ENCODE measurements around the gene SATB2.

SATB2 gene

GRCh38 chr2:199317646-199318045 is 140.1 kb downstream of the SATB2 start:
- no peak for DNase-seq

GRCh38 chr2:199316851-199317250 is 140.9 kb downstream of the SATB2 start:
- no peak for DNase-seq

- no peak for DNase-seq
Observed at GRCh38 chr2:199315299-199316179, 142.2 kb downstream of the SATB2 start.

GRCh38 chr2:199312931-199313330 is 144.8 kb downstream of the SATB2 start:
- no peak for DNase-seq

GRCh38 chr2:199310771-199311585 is 146.8 kb downstream of the SATB2 start:
- DNase-seq, result no peak

GRCh38 chr2:199309973-199310372 is 147.8 kb downstream of the SATB2 start:
- DNase-seq, result no peak

DNA sequence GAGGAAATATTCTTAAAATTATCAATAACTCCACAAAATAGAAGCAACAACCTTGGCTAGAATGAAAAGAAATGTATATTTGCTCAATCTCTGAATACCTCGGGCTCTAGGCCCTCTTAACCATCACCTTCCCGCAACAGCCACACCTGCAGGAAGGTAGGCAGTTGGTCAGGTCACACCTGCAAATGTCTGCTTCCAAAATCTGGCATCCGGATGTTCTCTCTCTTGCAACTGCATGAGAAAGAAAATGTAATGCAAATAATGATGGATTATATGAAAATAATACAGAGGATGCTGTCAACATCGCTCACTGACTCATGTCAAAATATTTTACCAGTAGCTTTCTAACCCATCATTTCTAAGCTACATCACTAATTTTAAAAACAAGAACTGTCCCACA is 148.3 kb downstream of the SATB2 start:
- DNase-seq, result no peak

- DNase-seq, result no peak
Observed at GRCh38 chr2:199308567-199308966, 149.2 kb downstream of the SATB2 start.

GRCh38 chr2:199307461-199307860 is 150.3 kb downstream of the SATB2 start:
- DNase-seq, result no peak

DNA sequence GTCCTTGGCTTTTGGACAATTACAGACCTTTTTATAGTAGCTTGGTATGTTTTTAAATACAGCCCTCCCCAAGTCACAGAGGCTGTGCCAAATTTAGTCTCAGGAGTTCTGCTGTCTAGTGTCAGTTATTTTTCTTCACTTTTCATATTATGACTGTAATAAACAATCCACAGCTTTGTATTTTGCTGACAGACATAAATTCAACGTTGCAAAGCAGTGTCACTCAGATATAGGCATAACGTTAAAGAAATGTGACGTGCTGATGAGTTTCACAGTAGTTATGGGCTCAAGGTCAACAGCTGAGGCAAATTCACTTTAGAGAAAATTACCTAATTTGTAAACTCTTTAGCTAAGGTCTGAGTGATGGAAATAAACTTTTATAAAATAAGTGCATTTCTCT is 151.6 kb downstream of the SATB2 start:
- DNase-seq, result no peak

- DNase-seq, result no peak
Observed at GRCh38 chr2:199303728-199304177, 154.0 kb downstream of the SATB2 start.

DNA sequence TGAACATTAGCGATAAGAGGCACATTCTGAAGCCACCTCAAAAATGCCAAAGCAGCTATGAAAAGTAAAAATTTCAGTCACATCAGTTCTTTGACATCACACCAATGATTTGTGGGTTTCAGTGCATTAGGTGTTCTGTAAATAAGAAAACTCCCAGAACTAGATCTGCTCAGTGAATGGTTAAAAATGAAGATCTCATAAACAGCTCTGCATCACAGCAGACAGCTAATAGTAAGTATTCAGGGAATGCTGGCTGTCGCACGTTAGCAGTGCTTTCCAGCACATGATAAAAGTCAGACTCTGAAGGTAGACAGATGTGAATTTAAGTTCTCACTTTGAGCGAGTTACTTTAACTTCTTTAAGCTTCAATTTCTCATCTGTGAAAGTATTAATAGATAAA is 154.9 kb downstream of the SATB2 start:
- DNase-seq, result no peak

DNA sequence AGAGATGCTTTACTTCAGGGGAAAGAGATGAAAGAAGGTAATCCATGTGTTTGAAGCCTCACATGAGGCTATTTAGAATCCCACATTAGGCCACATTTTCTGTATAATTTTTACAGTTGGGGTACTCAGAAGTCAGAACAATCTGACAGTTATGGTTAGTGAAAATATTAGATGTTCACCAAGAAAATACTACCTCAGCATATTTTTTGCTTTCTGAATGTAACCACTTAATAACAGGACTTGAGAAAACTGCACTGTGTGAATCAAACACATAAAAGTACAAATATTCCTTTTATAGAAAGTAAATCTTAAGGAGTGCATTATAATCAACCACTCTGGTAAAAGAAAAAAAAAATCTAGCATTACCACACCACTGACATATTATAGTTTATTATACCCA is 169.3 kb downstream of the SATB2 start:
- no peak for DNase-seq

DNA sequence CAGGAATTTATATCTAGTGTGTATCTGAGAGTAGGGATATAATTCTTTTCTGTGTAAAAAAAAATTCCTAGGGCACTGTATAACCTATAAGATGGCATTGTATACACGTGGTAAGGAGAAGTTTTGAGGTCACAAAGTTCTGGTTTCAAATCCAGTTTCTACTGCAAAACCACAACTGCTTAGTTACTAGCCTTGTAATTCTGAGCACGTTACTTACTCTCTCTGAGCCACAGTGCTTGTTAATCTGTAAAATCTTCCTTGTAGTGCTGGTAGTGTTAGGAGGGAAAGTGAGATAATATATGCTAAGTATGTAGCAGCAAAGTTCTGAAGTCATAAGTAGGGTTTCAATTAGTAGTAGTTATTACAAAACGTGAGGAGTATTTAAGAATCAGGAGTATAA is 175.4 kb downstream of the SATB2 start:
- DNase-seq, result no peak

- DNase-seq, result no peak
Observed at GRCh38 chr2:199279146-199279545, 178.6 kb downstream of the SATB2 start.

DNA sequence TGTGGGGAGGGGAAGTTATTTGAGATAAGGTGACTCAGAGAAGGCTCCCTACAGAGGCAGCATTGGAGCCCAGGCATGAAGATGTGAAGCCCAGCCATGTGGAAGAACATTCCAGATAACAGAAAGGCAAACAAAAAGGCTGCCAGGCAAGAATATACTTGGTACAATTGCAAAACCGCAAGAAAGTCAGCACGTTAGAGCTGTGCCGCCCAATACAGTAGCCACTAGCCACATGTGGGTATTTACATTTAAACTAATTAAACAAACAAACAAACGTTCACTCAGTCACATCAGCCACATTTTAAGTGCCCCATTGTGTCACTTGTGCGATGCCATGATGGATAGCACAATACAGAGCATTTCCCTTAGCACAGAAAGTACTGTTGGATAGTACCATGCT is 179.6 kb downstream of the SATB2 start:
- DNase-seq, result no peak

DNA sequence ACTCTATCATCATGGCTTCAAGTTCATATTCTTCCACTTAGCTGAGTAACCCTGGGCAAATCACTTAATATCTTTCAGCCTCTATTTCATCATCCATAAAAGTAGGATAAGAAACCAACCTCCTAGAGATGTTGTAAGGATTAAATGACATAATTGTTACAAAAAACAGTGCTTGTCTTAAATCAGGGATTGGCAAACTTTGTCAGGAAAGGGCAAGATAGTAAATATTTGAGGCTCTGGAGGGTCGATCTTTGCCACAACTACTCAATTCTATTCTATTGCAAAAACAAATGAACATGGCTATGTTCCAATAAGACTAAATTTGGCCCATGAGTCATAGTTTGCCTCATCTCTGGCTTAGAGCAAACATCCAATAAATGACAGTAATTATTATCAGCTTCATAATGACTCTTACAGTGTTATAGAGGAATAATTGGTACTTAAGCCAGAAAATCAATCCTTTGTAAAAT is 184.7 kb downstream of the SATB2 start:
- DNase-seq, result no peak

- no peak for DNase-seq
Observed at GRCh38 chr2:199261936-199262335, 195.8 kb downstream of the SATB2 start.

GRCh38 chr2:199261239-199261638 is 196.5 kb downstream of the SATB2 start:
- no peak for DNase-seq

DNA sequence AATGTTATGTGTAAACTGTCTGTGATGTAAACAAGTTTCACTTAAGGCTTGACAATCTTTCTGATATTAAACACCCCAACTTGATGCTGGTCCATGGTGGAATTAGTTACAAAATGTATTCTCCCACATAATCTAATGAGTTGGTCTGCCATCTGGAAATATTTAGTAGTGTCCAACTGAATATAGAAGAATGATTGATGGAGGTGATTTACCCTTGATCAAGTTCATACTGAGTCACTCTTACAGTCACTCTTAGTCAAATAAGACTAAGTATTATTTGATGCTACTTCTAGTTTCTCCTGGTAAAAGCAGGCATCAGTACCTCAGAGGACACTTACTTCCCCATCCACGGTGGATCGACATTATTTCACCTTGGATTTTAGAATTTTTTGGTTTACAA is 198.1 kb downstream of the SATB2 start:
- DNase-seq, result no peak

DNA sequence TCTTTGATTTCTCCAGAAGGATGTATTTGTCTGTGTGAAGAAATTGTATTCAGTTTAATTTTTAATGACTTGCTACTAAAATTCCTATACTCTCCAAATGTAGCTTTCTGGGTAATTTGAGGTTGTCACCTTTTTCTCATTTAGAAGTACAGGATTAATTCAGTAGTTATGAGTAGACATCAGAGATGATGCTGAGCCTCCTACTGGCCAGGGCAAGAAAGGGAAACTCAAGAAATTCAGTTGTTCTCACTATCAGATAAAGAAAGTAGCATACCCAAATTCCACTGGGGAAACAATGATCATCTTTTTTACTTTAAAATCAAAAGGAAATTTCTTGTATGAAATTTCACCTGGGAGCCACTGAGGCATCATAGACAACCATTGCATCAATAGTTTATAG is 199.4 kb downstream of the SATB2 start:
- DNase-seq, result no peak

DNA sequence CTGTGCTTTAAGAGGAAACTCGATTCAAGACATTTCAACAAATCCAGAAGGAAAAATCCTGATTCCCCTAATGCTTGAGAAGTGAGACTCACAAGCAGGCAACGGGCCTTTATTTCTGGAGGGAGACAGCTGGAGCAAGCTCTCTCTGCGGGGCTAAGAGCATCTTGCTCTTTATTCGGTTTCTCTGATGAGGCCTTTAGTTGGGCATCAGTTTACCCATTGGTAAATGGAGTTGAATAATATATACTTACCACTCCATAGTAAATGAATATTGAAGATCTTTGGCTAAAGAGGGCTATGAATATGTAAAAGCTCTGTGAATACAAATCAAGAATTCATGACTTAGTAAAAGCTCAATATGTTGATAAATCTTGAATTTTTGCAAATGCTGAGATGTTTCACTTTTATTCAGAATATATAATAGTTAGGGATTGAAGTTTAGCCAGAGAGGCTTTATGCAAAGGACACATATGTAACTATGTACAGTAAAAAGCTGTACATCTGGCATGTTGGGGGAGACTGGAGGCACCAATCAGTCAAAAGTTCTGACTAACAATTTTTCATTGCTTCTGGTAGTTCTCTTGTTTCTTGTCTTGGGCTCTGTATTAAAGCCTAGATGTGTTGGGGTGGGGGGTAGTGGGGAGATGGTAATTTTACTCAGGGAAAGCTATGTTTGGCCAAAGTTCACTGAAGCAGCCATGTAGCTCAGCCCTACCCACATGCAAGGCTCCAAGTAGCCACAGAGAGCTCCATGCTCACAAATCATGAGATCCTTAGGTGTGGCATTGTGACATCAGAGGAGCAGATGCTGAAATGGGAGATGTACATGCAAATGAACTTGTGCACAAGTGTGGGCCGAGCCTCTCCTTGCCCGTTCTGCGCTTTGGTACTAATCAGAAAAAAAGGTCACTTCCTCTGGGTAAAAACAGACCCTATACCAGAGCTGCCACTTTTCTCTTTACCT is 200.2 kb downstream of the SATB2 start:
- DNase-seq, result no peak

GRCh38 chr2:199230091-199230490 is 227.6 kb downstream of the SATB2 start:
- DNase-seq, result no peak

Data from stimulated activated CD4-positive, alpha-beta T cell treated with anti-CD3 and anti-CD28 coated beads, Interleukin-4, amount 100 ng/mL, for 4 hours (primary cell).